ENCODE measurements around the gene PIMREG. TPM values are rescaled to one million over a fixed set of nuclear protein-coding genes. Genes with fewer than 3 reads are reported as not detected.

PIMREG gene
- polyA plus RNA-seq, 1 donor from 2014 or later: 6.0 TPM

DNA sequence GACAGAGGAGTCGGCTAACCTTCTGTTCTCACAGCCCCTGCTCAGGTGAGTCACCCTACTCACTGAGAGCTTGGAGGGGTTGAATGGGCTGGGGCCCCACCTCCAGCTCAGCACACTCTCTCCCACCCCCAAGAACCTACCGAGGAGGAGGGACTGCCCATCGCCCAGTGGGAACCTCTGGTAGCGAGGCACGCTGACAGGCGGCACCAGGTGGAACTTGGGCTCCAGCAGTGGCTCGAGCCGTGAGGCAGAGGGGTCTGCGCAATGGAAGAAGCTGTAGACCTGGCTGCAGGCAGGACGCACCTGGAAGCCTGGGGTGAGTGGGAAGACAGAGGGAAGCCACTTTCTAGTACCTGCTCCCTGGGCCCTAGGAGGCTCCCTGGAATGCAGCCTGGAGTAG is 28.3 kb downstream of the PIMREG start:
- Histone ChIP-seq H3K4me2 (ENCODE audit: low read length) (no peak overlapping the region), H3K27ac (ENCODE audit: low read length) (no peak overlapping the region), H3K9me2 (ENCODE audit: insufficient read depth, low read length) (no peaks in the 10 kb centered on the region), H3K27me3 (ENCODE audit: insufficient read depth, low read depth, low read length) (no peaks in the 10 kb centered on the region), H3K36me3 (ENCODE audit: insufficient read depth, low read length) (no peaks in the 10 kb centered on the region), H3K9ac (ENCODE audit: low read length) (no peak overlapping the region), H4K20me1 (ENCODE audit: insufficient read depth) (no peaks in the 10 kb centered on the region), H3K79me2 (replicated peaks; ENCODE audit: insufficient read depth, low read length) (no peaks in the 10 kb centered on the region), H2AFZ (ENCODE audit: low read depth, low read length) (no peak overlapping the region), H3K9me3 (ENCODE audit: low read length) (no peaks in the 10 kb centered on the region), H3F3A (ENCODE audit: insufficient read depth, low read length, poor library complexity, severe bottlenecking) (no peaks in the 10 kb centered on the region), H3K4me3 (ENCODE audit: low read length) (no peak overlapping the region)
- TF ChIP-seq, protein P1, sequence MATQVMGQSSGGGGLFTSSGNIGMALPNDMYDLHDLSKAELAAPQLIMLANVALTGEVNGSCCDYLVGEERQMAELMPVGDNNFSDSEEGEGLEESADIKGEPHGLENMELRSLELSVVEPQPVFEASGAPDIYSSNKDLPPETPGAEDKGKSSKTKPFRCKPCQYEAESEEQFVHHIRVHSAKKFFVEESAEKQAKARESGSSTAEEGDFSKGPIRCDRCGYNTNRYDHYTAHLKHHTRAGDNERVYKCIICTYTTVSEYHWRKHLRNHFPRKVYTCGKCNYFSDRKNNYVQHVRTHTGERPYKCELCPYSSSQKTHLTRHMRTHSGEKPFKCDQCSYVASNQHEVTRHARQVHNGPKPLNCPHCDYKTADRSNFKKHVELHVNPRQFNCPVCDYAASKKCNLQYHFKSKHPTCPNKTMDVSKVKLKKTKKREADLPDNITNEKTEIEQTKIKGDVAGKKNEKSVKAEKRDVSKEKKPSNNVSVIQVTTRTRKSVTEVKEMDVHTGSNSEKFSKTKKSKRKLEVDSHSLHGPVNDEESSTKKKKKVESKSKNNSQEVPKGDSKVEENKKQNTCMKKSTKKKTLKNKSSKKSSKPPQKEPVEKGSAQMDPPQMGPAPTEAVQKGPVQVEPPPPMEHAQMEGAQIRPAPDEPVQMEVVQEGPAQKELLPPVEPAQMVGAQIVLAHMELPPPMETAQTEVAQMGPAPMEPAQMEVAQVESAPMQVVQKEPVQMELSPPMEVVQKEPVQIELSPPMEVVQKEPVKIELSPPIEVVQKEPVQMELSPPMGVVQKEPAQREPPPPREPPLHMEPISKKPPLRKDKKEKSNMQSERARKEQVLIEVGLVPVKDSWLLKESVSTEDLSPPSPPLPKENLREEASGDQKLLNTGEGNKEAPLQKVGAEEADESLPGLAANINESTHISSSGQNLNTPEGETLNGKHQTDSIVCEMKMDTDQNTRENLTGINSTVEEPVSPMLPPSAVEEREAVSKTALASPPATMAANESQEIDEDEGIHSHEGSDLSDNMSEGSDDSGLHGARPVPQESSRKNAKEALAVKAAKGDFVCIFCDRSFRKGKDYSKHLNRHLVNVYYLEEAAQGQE (IDR thresholded peaks at IDR 0.05; ENCODE audit: borderline replicate concordance): no peak
- no peak for TF ChIP-seq EZH2 (IDR thresholded peaks at IDR 0.05; ENCODE audit: borderline replicate concordance, insufficient read depth, low read length, poor library complexity, severe bottlenecking)

DNA sequence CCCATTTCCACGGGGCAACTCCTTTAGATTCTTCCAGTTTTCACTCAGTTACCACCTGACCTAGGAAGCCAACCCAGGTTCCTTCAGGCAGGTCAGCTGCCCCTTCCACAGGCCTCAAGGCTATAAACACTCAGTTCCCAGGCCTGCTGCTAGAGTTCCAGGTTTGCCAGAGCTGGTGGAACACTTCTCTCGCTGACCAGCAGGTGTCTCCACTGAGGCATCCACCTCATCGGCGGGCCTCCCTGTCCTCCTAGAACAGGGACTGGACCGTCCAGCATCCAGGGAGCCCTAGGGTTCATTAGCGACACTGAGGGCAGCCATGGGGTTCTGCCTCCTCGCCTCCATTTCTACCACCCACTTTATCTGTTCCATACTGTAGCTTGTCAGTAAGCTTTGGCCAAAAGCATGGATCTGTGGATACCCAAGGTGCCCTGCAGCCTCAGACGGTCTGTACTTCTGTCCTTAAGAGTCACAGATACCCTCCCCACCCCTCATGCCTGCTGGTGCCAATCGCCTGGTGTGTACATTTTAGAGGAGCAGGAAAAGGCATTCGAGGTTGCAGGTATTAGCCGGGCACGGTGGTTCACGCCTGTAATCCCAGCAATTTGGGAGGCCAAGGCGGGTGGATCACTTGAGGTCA is 29.0 kb downstream of the PIMREG start:
- no peaks in the 10 kb centered on the region for H3K9me2 ChIP-seq (ENCODE audit: insufficient read depth, low read length)
- H3K4me2 ChIP-seq (ENCODE audit: low read length): no peak overlapping the region
- H2AFZ ChIP-seq (ENCODE audit: low read depth, low read length): no peak overlapping the region
- H4K20me1 ChIP-seq (ENCODE audit: insufficient read depth): no peaks in the 10 kb centered on the region
- H3K27ac ChIP-seq (ENCODE audit: low read length): no peak overlapping the region
- peak; percentile 11 for TF ChIP-seq MXI1 (conservative IDR thresholded peaks at IDR 0.05; ENCODE audit: poor library complexity, severe bottlenecking)
- TF ChIP-seq, protein P2, sequence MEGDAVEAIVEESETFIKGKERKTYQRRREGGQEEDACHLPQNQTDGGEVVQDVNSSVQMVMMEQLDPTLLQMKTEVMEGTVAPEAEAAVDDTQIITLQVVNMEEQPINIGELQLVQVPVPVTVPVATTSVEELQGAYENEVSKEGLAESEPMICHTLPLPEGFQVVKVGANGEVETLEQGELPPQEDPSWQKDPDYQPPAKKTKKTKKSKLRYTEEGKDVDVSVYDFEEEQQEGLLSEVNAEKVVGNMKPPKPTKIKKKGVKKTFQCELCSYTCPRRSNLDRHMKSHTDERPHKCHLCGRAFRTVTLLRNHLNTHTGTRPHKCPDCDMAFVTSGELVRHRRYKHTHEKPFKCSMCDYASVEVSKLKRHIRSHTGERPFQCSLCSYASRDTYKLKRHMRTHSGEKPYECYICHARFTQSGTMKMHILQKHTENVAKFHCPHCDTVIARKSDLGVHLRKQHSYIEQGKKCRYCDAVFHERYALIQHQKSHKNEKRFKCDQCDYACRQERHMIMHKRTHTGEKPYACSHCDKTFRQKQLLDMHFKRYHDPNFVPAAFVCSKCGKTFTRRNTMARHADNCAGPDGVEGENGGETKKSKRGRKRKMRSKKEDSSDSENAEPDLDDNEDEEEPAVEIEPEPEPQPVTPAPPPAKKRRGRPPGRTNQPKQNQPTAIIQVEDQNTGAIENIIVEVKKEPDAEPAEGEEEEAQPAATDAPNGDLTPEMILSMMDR (IDR thresholded peaks at IDR 0.05; ENCODE audit: poor library complexity, severe bottlenecking): peak; percentile 85
- no peak for TF ChIP-seq EP300 (conservative IDR thresholded peaks at IDR 0.05; ENCODE audit: poor library complexity, severe bottlenecking)
- peak; percentile 75 for TF ChIP-seq SMC3 (conservative IDR thresholded peaks at IDR 0.05; ENCODE audit: poor library complexity)
- no peak for TF ChIP-seq TAF1 (IDR thresholded peaks at IDR 0.05; ENCODE audit: low read depth)
- peak; percentile 64 for TF ChIP-seq RAD21 (conservative IDR thresholded peaks at IDR 0.05)
- TF ChIP-seq EZH2 (IDR thresholded peaks at IDR 0.05; ENCODE audit: borderline replicate concordance, insufficient read depth, low read length, poor library complexity, severe bottlenecking): no peak
- no peak for TF ChIP-seq POLR2AphosphoS5 (IDR thresholded peaks at IDR 0.05)
- TF ChIP-seq, protein P1 (IDR thresholded peaks at IDR 0.05; ENCODE audit: borderline replicate concordance): no peak
- no peaks in the 10 kb centered on the region for H3F3A ChIP-seq (ENCODE audit: insufficient read depth, low read length, poor library complexity, severe bottlenecking)
- H3K79me2 ChIP-seq (replicated peaks; ENCODE audit: insufficient read depth, low read length): no peaks in the 10 kb centered on the region
- no peak overlapping the region for H3K9ac ChIP-seq (ENCODE audit: low read length)
- no peak overlapping the region for H3K4me3 ChIP-seq (ENCODE audit: low read length)
- no peaks in the 10 kb centered on the region for H3K36me3 ChIP-seq (ENCODE audit: insufficient read depth, low read length)
- no peaks in the 10 kb centered on the region for H3K9me3 ChIP-seq (ENCODE audit: low read length)
- H3K27me3 ChIP-seq (ENCODE audit: insufficient read depth, low read depth, low read length): no peaks in the 10 kb centered on the region

All from neural cell (in vitro differentiated cells).